Kidney epithelial cell (primary cell): ENCODE measurements around the gene MRPS6. TPM values are rescaled to one million over a fixed set of nuclear protein-coding genes. Genes with fewer than 3 reads are reported as not detected.

Experiments
- DNase-seq: peaks from one replicate; pipeline ENCODE4 v3.0.0-alpha.2; 2010; ENCODE audit warnings: low read depth
- H3K27me3 ChIP-seq: 2 replicates; pipeline ENCODE4 v1.6.0; 2011; ENCODE audit warnings: low read length; ENCODE audit not compliant: control insufficient read depth, insufficient read depth
- H3K36me3 ChIP-seq: 2 replicates; pipeline ENCODE4 v1.5.1; 2011; ENCODE audit warnings: low read length; ENCODE audit not compliant: control insufficient read depth, insufficient read depth
- H3K4me3 ChIP-seq: 2 replicates; pipeline ENCODE4 v1.5.1; 2011; ENCODE audit warnings: low read depth, mild to moderate bottlenecking, control low read depth, low read length
- total RNA-seq: library from RNA; depleted of rRNA; stranded (reverse); fragments of >200 nt; gene quantifications from 2 replicates; pipeline ENCODE4 v1.2.3, GENCODE V29; 2015
- TF ChIP-seq, protein P1 (sequence below): IDR thresholded peaks from 2 replicates; pipeline ENCODE4 v1.5.1; 2011; ENCODE audit warnings: mild to moderate bottlenecking, moderate library complexity, low read length, control low read depth, inconsistent platforms; ENCODE audit not compliant: insufficient read depth, poor library complexity, severe bottlenecking

The MRPS6 gene
- total RNA-seq, 1 donor from 2014 or later = 32.8 TPM

DNA sequence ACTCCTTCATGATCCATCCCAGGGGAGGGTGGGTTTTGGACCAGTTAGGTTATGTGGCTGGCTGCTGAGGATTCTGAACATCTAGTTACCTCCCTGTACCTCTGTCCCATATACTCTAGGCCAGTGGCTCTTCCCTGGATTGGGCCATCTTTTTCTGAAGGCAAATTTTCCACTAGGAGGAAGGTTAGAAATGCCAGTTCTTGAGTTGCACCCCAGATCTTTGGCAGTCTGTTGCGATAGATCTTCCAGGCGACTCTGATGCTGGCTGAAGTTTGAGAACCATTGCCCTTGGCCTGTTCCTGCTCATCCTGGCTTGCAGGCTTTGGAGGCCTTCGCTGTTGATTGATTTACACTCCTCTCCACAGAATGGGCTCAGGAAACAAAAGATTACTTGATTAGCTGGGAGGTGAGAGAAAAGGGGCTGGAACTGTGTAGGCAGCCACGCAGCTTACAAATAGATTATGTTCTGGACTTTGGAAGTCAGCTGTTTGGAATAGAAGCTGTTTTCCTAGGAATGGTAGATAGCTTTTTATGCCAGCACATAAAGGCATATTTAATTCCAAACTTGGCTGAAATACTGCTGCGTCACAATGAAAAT lies 110.1 kb downstream of the MRPS6 start:
- H3K27me3 ChIP-seq = no peaks in the 10 kb centered on the region
- TF ChIP-seq, protein P1, sequence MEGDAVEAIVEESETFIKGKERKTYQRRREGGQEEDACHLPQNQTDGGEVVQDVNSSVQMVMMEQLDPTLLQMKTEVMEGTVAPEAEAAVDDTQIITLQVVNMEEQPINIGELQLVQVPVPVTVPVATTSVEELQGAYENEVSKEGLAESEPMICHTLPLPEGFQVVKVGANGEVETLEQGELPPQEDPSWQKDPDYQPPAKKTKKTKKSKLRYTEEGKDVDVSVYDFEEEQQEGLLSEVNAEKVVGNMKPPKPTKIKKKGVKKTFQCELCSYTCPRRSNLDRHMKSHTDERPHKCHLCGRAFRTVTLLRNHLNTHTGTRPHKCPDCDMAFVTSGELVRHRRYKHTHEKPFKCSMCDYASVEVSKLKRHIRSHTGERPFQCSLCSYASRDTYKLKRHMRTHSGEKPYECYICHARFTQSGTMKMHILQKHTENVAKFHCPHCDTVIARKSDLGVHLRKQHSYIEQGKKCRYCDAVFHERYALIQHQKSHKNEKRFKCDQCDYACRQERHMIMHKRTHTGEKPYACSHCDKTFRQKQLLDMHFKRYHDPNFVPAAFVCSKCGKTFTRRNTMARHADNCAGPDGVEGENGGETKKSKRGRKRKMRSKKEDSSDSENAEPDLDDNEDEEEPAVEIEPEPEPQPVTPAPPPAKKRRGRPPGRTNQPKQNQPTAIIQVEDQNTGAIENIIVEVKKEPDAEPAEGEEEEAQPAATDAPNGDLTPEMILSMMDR = no peak
- DNase-seq = no peak
- H3K4me3 ChIP-seq = no peak overlapping the region
- H3K36me3 ChIP-seq = no peaks in the 10 kb centered on the region

DNA sequence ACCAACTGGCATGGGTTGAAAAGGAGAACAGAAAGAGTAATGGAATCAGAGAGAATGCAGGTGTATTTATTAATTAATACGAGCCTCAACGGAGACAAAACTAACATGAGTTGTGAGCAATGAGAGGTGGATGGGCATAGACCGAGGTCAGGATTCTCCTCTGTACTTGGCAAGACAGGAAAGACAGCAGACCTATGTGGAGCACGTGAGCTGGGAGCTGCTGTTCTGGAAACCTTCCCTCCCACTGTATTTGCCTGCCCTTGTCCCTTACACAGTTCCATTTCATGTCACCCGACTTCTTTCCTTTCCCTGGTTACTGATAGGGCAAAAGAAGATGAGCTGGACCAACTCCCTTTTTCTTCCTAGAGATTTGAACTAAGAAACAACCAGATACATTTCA lies 110.9 kb downstream of the MRPS6 start:
- DNase-seq = no peak
- no peaks in the 10 kb centered on the region for H3K36me3 ChIP-seq
- H3K27me3 ChIP-seq = no peaks in the 10 kb centered on the region
- TF ChIP-seq, protein P1 = no peak
- H3K4me3 ChIP-seq = no peak overlapping the region

DNA sequence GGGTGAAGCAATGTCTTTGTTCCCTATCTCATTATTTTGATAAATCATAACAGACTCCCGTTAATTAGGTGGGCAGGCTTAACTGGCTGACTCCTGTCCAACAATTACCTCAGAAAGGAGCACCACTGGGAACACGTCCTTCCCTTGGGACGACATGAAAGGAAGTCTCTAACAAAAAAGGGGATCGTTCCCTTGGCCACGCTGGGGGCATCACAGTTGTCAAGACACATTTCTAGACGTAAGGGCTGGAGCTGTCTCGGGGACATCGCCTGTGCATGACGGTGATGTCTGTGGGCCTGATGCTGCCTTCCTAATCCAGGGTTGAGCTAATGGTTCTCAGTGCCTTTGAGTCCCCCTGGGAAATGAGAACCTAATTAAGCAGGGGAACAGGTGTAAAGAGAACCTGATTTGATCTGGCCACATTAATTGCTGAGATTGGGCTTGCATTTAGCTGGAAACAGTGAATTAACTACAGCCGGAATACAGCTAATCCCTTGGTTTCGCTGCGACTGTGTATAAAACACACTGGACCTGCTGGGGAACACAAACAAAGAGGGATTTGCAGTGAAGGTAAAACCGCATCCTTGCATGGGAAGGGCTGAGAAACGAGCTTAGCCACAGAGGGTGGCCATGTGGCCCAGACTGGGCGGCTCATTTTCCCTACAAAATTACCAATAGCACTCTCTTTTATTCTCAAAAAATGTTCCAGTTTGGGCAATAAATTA lies 111.8 kb downstream of the MRPS6 start:
- DNase-seq = no peak
- H3K27me3 ChIP-seq = no peaks in the 10 kb centered on the region
- no peak overlapping the region for H3K4me3 ChIP-seq
- TF ChIP-seq, protein P1 = no peak
- no peaks in the 10 kb centered on the region for H3K36me3 ChIP-seq

DNA sequence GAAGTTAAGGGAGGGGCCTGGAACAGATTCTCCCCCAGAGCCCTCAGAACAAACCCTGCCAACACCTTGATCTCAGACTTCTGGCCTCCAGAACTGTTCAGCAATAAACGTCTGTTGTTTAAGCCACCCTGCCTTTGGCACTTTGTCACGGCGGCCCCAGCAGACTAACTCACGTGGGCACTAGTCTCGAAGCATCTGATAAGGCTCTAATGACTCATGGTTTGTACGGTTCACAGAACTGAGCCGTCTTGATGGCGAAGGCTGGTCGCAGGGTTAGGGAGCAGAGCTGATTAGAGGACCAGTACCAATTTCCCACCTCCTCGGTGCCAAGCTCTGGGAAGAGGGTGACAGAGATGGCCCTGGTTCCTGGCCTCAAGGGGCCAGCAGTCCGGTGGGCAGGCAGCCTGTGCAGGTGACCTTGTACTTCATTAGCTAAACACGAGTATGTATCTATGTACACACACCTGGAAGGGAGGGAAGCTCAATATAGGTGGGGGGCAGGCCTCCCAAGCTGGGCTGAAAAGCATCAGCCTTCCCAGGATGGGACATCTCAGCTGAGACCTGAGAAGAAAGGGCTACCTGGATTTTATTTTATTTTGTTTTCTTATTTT lies 112.8 kb downstream of the MRPS6 start:
- Histone ChIP-seq H3K4me3 (no peak overlapping the region), H3K36me3 (no peaks in the 10 kb centered on the region), H3K27me3 (no peaks in the 10 kb centered on the region)
- DNase-seq = no peak
- TF ChIP-seq, protein P1 = no peak

DNA sequence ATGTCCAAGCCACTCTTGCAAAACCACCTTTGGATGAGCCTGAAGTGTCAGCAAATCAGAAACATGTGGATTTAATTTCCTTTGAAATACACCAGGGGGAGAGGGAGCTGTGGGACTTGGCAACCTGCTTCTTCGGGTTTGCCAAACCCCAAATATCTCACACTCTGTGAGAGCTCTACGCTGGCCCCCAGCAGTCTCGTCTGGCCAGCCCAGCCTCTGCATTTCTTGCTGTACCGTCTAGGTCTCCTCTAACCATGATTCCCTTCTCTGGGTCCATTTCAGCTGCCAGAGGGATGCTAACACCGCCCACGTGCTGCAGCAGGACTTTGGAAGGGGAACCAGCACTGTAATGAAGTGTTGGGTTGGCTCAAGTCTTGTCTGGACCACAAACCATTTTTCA lies 114.6 kb downstream of the MRPS6 start:
- TF ChIP-seq, protein P1 = no peak
- DNase-seq = no peak

DNA sequence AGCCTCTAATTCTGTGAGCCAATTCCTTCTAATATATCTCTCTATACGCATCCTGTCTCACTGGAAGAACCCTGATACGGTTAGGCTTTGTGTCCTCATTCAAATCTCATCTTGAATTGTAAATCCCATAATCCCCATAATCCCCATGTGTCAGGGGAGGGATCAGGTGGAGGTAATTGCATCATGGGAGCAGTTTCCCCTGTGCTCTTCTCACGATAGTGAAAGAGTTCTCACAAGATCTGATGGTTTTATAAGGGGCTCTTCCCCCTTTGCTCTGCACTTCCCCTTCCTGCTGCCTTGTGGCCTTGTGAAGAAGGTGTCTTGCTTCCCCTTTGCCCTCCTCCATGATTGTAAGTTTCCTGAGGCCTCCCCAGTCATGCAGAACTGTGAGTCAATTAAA lies 116.1 kb downstream of the MRPS6 start:
- H3K36me3 ChIP-seq = no peaks in the 10 kb centered on the region
- H3K27me3 ChIP-seq = no peaks in the 10 kb centered on the region
- no peak for DNase-seq
- TF ChIP-seq, protein P1 = no peak
- H3K4me3 ChIP-seq = no peak overlapping the region

More for the DNA sequence above, 114.6 kb downstream of the MRPS6 start:
- no peaks in the 10 kb centered on the region for H3K27me3 ChIP-seq
- no peaks in the 10 kb centered on the region for H3K36me3 ChIP-seq
- H3K4me3 ChIP-seq = no peak overlapping the region
